ENCODE results near the gene GNPTG.

Gene GNPTG

GRCh38 chr16:1347286-1347855 lies 4.4 kb upstream of the GNPTG start:
- DNase-seq (ENCODE audit: low spot score): no peak

GRCh38 chr16:1347962-1348361 lies 3.8 kb upstream of the GNPTG start:
- no peak for DNase-seq (ENCODE audit: low spot score)

- DNase-seq (ENCODE audit: low spot score): no peak
These were observed 3.3 kb upstream of the GNPTG start for GRCh38 chr16:1348441-1348840.

DNA sequence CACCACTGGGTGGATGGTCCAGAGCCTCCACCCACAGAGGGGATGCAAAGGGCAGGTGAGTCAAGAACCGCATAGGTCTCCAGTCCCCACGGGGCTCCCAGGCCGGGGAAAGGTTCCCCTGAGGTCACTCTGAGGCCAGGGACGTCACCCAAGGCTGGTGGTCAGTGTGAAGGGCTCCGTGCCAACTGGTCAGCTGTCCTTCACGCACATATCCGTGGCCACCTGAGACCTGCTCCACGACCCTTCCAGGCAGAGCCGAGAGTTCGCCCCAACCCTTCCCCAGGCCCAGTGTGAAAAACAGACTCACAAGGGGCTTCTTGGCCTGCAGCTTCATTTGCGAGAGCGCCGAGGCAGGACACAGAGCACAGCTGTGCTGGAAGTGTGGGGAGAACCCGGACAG lies 2.8 kb upstream of the GNPTG start:
- no peak for DNase-seq (ENCODE audit: low spot score)

DNA sequence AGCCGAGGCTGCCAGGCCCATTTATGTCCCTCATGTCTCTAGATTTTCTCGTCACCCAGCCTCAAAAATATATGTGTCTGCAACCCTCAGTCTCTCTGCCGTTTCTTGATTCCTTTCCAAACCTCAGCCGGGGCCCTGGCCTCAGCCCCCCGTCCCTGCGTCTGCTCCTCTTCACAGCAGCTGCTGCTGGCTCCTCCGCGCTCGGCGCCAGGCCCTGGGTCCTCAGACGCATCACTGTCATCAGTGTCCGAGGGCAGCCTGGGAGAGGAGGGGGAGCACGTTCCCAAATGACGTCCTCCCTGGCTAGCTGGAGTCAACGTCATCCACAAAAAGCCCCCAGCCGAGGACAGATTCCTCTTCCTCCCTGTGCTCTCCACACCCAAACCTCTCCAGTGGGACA lies 2.4 kb upstream of the GNPTG start:
- DNase-seq (ENCODE audit: low spot score): no peak

DNA sequence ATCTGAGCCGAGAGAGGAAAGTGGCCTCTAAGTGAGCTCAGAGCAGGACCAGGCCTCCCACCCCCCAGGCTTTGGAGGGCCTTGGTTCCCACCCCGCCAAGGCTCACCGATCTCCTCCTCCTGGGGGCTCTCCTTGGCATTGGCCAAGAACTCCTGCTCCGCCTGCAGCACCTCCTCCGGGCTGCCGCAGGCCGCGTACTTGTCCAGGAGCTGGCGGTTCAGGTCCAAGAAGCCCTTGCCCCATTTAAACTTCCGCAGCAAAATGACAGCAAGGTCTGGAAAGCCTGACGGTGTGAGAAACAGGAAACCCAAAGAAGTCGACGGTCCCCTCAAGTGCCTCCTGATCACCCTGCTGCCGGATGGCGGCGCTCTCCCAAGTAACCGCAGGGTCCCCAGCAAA lies 1.8 kb upstream of the GNPTG start:
- DNase-seq (ENCODE audit: low spot score): no peak

GRCh38 chr16:1350691-1351090 lies 1.0 kb upstream of the GNPTG start:
- DNase-seq (ENCODE audit: low spot score): no peak

GRCh38 chr16:1351215-1351581 lies 533 bp upstream of the GNPTG start:
- DNase-seq (ENCODE audit: low spot score): no peak

- DNase-seq (ENCODE audit: low spot score): no peak
These were observed 3.2 kb downstream of the GNPTG start for GRCh38 chr16:1354815-1355540.

GRCh38 chr16:1355591-1355990 lies 3.9 kb downstream of the GNPTG start:
- no peak for DNase-seq (ENCODE audit: low spot score)

- no peak for DNase-seq (ENCODE audit: low spot score)
These were observed 4.5 kb downstream of the GNPTG start for GRCh38 chr16:1356061-1356900.

GRCh38 chr16:1357906-1358566 lies 6.3 kb downstream of the GNPTG start:
- DNase-seq (ENCODE audit: low spot score): no peak

- DNase-seq (ENCODE audit: low spot score): no peak
These were observed 10.1 kb downstream of the GNPTG start for GRCh38 chr16:1361685-1362360.

- no peak for DNase-seq (ENCODE audit: low spot score)
These were observed 11.1 kb downstream of the GNPTG start for GRCh38 chr16:1362807-1363206.

- DNase-seq (ENCODE audit: low spot score): peak; percentile 65
These were observed 11.8 kb downstream of the GNPTG start for GRCh38 chr16:1363501-1364041.

DNA sequence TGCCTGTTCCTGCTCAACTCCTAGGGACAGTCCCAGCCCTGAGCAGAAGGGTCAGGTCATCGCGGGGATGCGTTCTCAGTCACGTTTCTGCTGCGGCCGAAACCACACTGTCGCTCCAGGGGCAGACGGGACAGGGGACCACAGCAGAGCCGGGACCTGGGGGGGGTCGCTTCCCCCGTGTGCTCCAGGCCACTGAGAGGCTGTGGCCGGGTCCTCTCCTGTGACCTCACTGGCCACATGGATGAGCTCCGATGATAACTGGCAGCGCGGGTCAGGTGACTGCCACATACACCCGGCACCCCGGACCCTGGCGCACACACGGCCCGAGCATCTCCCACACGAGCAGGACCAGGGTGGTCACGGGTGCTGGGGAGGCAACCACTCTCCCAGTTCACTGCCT lies 12.8 kb downstream of the GNPTG start:
- no peak for DNase-seq (ENCODE audit: low spot score)

GRCh38 chr16:1366060-1366711 lies 14.5 kb downstream of the GNPTG start:
- no peak for DNase-seq (ENCODE audit: low spot score)

DNA sequence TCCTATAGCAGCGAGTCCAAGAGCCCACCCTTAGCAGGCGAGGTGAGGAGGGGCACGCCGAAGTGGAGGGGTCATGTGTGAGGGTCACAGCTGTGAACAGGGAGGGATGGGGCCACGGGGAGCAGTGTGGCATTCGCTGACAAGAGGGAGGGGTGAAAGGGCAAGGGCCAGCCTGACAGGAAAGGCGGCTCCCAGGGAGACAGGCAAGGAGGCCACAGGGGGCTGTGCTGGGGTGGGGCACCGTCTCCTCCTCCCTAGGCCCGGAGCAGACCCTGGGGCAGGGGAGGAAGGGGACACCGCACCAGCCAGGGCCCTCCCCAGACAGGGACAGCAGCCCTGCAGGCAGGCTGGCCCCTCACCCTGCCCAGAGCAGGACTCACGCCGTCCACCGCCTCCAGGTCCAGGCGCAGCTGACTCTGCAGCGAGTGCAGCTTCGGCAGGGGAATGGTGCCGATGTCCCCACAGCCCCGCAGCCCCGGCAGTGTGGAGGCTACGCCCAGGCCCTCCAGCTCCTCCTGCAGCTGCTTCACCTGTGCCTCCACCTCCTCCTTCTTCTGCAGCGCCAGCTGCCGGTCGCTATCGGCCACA lies 15.1 kb downstream of the GNPTG start:
- no peak for DNase-seq (ENCODE audit: low spot score)

- DNase-seq (ENCODE audit: low spot score): no peak
These were observed 15.9 kb downstream of the GNPTG start for GRCh38 chr16:1367486-1368174.

Data from CD4-positive, alpha-beta T cell treated with Interleukin-2 at 100 ng/mL for 4 hours (primary cell).